MCF 10A (cell line): ENCODE measurements around the gene ANXA3. TPM values are rescaled to one million over a fixed set of nuclear protein-coding genes. Genes with fewer than 3 reads are reported as not detected.
A peak's percentile ranks its signal among the peaks of the same experiment; 100 is the strongest.

Experiments used
- BruUV-seq: library from RNA; stranded (reverse); fragments of 400-500 nt; replicated peaks from 2 replicates; lab custom pipeline; 2021; lab: Mats Ljungman, UMichigan
- CTCF ChIA-PET: fragments of 300-600 bp; sonication (Branson Sonifier 250); formaldehyde crosslinking; extraction: SDS; loops from one replicate; lab custom pipeline; 2021; ENCODE audit warnings: antibody characterized with exemption, inconsistent platforms; lab: Yijun Ruan, JAX
- POLR2A ChIA-PET: fragments of 300-600, 350-650 bp; sonication (Branson Sonifier 250); formaldehyde crosslinking; extraction: SDS; loops from one replicate; lab custom pipeline; 2020; ENCODE audit warnings: antibody characterized with exemption, inconsistent platforms; lab: Yijun Ruan, JAX
- DNase-seq: peaks from one replicate; pipeline ENCODE4 v3.0.0-alpha.2; 2018; ENCODE audit not compliant: unreplicated experiment
- H3K27ac Mint-ChIP-seq: one replicate; pipeline ENCODE4 v1.8.0; 2022; ENCODE audit warnings: mild to moderate bottlenecking, low read depth, mixed read lengths; ENCODE audit not compliant: unreplicated experiment
- H3K27me3 Mint-ChIP-seq: one replicate; pipeline ENCODE4 v1.8.0; 2022; ENCODE audit warnings: mixed read lengths; ENCODE audit not compliant: insufficient read depth, unreplicated experiment
- H3K36me3 Mint-ChIP-seq: one replicate; pipeline ENCODE4 v1.8.0; 2022; ENCODE audit warnings: mild to moderate bottlenecking, moderate library complexity, mixed read lengths; ENCODE audit not compliant: insufficient read depth, unreplicated experiment
- H3K4me1 Mint-ChIP-seq: one replicate; pipeline ENCODE4 v1.8.0; 2022; ENCODE audit warnings: mixed read lengths; ENCODE audit not compliant: insufficient read depth, unreplicated experiment
- H3K4me3 Mint-ChIP-seq: one replicate; pipeline ENCODE4 v1.8.0; 2022; ENCODE audit warnings: mild to moderate bottlenecking, moderate library complexity, mixed read lengths; ENCODE audit not compliant: unreplicated experiment
- H3K9me3 Mint-ChIP-seq: one replicate; pipeline ENCODE4 v1.8.0; 2022; ENCODE audit warnings: mixed read lengths; ENCODE audit not compliant: unreplicated experiment
- CTCF ChIP-seq: fragments of 200-600 bp; IDR thresholded peaks from one replicate; pipeline ENCODE4 v1.8.0; 2022; ENCODE audit warnings: antibody characterized with exemption, mild to moderate bottlenecking; ENCODE audit not compliant: unreplicated experiment
- intact Hi-C: fragments of 100-400 bp; cut with micrococcal nuclease; formaldehyde crosslinking; loops from 2 replicates; pipeline ENCODE4 v1.14.1; 2022
- total RNA-seq: library from RNA; stranded (reverse); gene quantifications from 2 replicates; pipeline ENCODE4 v1.2.3, GENCODE V29; 2022

The ANXA3 gene
- total RNA-seq, 1 experiment from 2014 or later = 260 TPM

- intact Hi-C loops = no loop called here
- BruUV-seq = no TSS peak
- POLR2A ChIA-PET = interaction anchor here (1.6 kb wide), 1 partner anchor 10 kb away, joined by 11 read pairs; no protein-coding TSS in a partner anchor
- no peak for TF ChIP-seq CTCF
- H3K4me3 Mint-ChIP-seq = no peak overlapping the region
- peaks cover 63% of the 10 kb centered on the region for H3K4me1 Mint-ChIP-seq
- CTCF ChIA-PET = no interaction called here
- DNase-seq = no peak
- H3K27ac Mint-ChIP-seq = peak overlapping the region; percentile 93
- H3K36me3 Mint-ChIP-seq = peaks cover 25% of the 10 kb centered on the region
- no peaks in the 10 kb centered on the region for H3K9me3 Mint-ChIP-seq
- H3K27me3 Mint-ChIP-seq = no peaks in the 10 kb centered on the region
Measured at GRCh38 chr4:78558410-78558809, 6.8 kb downstream of the ANXA3 start.

GRCh38 chr4:78560296-78560963 is 8.9 kb downstream of the ANXA3 start:
- no TSS peak for BruUV-seq
- Mint-ChIP-seq H3K36me3 (peaks cover 9% of the 10 kb centered on the region), H3K4me3 (no peak overlapping the region), H3K27ac (peak overlapping the region; percentile 84), H3K4me1 (peaks cover 66% of the 10 kb centered on the region), H3K9me3 (no peaks in the 10 kb centered on the region), H3K27me3 (no peaks in the 10 kb centered on the region)
- CTCF ChIA-PET = no interaction called here
- DNase-seq = peak; percentile 76
- POLR2A ChIA-PET = interaction anchor here (1.2 kb wide), 1 partner anchor 9 kb away, joined by 6 read pairs; no protein-coding TSS in a partner anchor
- intact Hi-C loops = no loop called here
- no peak for TF ChIP-seq CTCF

GRCh38 chr4:78561677-78562076 is 10.1 kb downstream of the ANXA3 start:
- H3K36me3 Mint-ChIP-seq = no peaks in the 10 kb centered on the region
- ChIA-PET CTCF (interaction anchor here (0.6 kb wide), 1 partner anchor 595 kb away, joined by 3 read pairs; no protein-coding TSS in a partner anchor), POLR2A (interaction anchor here (0.8 to 1.0 kb wide), 2 partner anchors 11 to 16 kb away, joined by 3 to 6 read pairs; partner anchors contain the start of gene ANXA3)
- no peak overlapping the region for H3K4me3 Mint-ChIP-seq
- intact Hi-C loops = no loop called here
- H3K9me3 Mint-ChIP-seq = no peaks in the 10 kb centered on the region
- DNase-seq = no peak
- peaks cover 75% of the 10 kb centered on the region for H3K4me1 Mint-ChIP-seq
- H3K27ac Mint-ChIP-seq = peak overlapping the region; percentile 82
- no peak for TF ChIP-seq CTCF
- BruUV-seq = no TSS peak
- H3K27me3 Mint-ChIP-seq = no peaks in the 10 kb centered on the region

- Mint-ChIP-seq H3K4me1 (peaks cover 74% of the 10 kb centered on the region), H3K27me3 (no peaks in the 10 kb centered on the region), H3K36me3 (no peaks in the 10 kb centered on the region), H3K4me3 (no peak overlapping the region), H3K9me3 (no peaks in the 10 kb centered on the region), H3K27ac (no peak overlapping the region)
- POLR2A ChIA-PET = interaction anchor here (0.7 kb wide), 1 partner anchor 83 kb away, joined by 6 read pairs; no protein-coding TSS in a partner anchor
- intact Hi-C loops = no loop called here
- no TSS peak for BruUV-seq
- no peak for TF ChIP-seq CTCF
- CTCF ChIA-PET = no interaction called here
- no peak for DNase-seq
Measured at GRCh38 chr4:78562687-78563086, 11.1 kb downstream of the ANXA3 start.
